ENCODE results near the gene RTN4R. TPM values are rescaled to one million over a fixed set of nuclear protein-coding genes. Genes with fewer than 3 reads are reported as not detected.

The RTN4R gene
- total RNA-seq, 2 donors from 2014 or later, result 12.8 to 17.7 TPM

DNA sequence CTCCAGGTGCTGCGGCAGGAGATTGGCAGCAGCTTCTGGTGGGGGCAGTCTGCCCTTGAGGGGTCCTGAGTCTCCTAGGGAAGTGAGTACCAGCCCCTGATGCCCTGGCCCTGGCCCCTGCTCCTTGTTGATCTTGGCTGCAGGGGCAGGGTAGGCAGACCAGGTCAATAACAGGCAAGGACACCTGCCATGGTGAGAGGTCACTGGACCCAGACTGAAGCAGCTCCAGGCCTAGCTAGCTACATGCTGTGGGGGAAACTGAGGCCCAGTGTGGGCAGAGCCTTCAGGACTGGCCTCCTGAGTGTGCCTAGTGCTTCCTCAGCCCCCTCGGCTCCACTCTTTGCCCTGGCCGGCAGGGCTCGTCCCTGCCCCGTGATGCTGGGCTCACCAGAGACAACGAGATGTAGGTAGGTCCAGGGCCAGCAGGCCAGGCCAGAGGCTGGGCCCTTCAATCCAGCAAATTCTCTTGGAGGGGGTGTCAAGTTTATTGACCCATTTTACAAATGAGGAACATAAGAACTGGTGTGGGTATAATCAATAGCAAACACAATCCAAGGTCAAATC, 20.4 kb downstream of the RTN4R start:
- Mint-ChIP-seq H3K4me3 (no peak overlapping the region), H3K27me3 (ENCODE audit: insufficient read depth) (no peaks in the 10 kb centered on the region), H3K9me3 (no peaks in the 10 kb centered on the region), H3K27ac (no peak overlapping the region), H3K4me1 (peaks cover 27% of the 10 kb centered on the region), H3K36me3 (ENCODE audit: low read depth) (no peaks in the 10 kb centered on the region)
- WGBS, 2 experiments (ENCODE audit: insufficient coverage in 1 of 2, insufficient read length in 1 of 2), result 90 to 97% methylated on average over 5 to 6 of the region's 6 CpGs
- Histone ChIP-seq H3K27ac (ENCODE audit: low read depth, low read length) (no peak overlapping the region), H3K27me3 (ENCODE audit: control insufficient read depth, insufficient read depth, low read length, poor library complexity, severe bottlenecking) (no peaks in the 10 kb centered on the region), H3K9me3 (ENCODE audit: control insufficient read depth, low read length) (no peaks in the 10 kb centered on the region), H3K9ac (ENCODE audit: extremely low read depth, low read length, poor library complexity, severe bottlenecking) (no peak overlapping the region), H3K4me3 (ENCODE audit: low read length) (no peak overlapping the region), H3K4me1 (ENCODE audit: control insufficient read depth, insufficient read depth, low read length) (peaks cover 31% of the 10 kb centered on the region), H3K36me3 (ENCODE audit: control insufficient read depth, insufficient read depth, low read length) (no peaks in the 10 kb centered on the region)
- no peak for DNase-seq
- TF ChIP-seq, protein P1, sequence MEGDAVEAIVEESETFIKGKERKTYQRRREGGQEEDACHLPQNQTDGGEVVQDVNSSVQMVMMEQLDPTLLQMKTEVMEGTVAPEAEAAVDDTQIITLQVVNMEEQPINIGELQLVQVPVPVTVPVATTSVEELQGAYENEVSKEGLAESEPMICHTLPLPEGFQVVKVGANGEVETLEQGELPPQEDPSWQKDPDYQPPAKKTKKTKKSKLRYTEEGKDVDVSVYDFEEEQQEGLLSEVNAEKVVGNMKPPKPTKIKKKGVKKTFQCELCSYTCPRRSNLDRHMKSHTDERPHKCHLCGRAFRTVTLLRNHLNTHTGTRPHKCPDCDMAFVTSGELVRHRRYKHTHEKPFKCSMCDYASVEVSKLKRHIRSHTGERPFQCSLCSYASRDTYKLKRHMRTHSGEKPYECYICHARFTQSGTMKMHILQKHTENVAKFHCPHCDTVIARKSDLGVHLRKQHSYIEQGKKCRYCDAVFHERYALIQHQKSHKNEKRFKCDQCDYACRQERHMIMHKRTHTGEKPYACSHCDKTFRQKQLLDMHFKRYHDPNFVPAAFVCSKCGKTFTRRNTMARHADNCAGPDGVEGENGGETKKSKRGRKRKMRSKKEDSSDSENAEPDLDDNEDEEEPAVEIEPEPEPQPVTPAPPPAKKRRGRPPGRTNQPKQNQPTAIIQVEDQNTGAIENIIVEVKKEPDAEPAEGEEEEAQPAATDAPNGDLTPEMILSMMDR (conservative IDR thresholded peaks at IDR 0.05), result no peak

DNA sequence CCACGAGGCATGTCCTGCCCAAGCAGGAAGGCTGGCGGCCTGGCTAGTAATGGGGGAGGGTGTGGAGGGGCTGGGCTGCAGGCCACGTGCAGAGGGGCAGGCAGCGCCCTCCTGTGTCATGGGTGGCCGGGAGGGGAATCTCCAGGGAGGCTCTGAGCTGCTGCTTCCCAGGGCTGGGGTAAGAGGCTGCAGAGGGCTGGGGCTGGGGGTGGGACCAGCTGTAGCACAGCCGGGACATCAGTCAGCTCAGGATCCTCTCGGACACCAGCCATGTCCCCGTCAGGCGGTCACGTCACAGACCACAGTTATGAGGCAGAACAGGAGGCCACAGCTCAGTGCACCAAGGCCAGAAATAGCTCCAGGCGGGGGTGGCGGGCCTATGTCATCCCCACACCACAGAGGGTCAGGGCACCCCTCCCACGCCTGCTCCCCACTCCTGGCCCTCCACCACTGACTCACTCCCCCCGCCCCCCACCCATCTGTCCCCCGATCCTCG, 21.1 kb downstream of the RTN4R start:
- no peak for DNase-seq

DNA sequence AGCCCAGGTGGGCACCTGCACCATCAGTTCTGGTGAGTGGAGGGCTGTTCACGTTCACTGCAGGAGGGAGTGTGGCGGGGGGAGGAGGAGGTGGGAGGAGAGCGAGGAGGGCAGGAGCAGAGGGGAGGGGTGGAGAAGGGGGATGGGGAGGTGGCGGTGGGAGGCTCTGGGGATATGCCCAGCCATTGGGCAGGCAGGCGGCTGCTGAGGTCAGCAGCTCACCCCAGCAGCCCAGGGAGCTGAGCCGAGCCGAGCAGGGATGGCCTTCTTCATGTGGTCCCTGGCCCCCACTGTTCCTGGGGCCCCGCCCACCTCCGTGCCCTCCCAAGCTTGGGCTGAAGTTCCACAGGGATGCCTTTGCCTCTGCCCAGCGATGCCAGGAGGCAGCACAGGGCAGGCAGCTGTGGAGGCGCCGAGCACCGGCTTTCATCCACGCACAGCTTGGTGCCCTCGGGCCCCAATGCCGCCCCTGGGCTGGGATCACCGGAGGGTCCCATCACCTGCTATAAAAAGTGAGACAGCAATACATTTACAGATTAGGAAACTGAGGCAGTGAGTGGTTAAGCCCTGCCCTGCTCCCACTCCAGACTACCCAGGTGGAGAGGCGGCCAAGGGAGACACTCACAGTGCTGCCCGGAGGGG, 21.6 kb downstream of the RTN4R start:
- H3K27ac Mint-ChIP-seq, result no peak overlapping the region
- Histone ChIP-seq H3K9me3 (ENCODE audit: control insufficient read depth, low read length) (no peaks in the 10 kb centered on the region), H3K27me3 (ENCODE audit: control insufficient read depth, insufficient read depth, low read length, poor library complexity, severe bottlenecking) (no peaks in the 10 kb centered on the region), H3K4me3 (ENCODE audit: low read length) (no peak overlapping the region), H3K4me1 (ENCODE audit: control insufficient read depth, insufficient read depth, low read length) (peaks cover 31% of the 10 kb centered on the region), H3K36me3 (ENCODE audit: control insufficient read depth, insufficient read depth, low read length) (peaks cover 4% of the 10 kb centered on the region), H3K27ac (ENCODE audit: low read depth, low read length) (peak overlapping the region; percentile 71), H3K9ac (ENCODE audit: extremely low read depth, low read length, poor library complexity, severe bottlenecking) (no peak overlapping the region)
- no peaks in the 10 kb centered on the region for H3K27me3 Mint-ChIP-seq (ENCODE audit: insufficient read depth)
- H3K4me3 Mint-ChIP-seq, result no peak overlapping the region
- peaks cover 3% of the 10 kb centered on the region for H3K36me3 Mint-ChIP-seq (ENCODE audit: low read depth)
- TF ChIP-seq, protein P1 (conservative IDR thresholded peaks at IDR 0.05), result no peak
- 75 to 78% methylated on average over 7 to 18 of the region's 19 CpGs for WGBS, 2 experiments (ENCODE audit: insufficient coverage in 1 of 2, insufficient read length in 1 of 2)
- H3K4me1 Mint-ChIP-seq, result peaks cover 29% of the 10 kb centered on the region
- DNase-seq, result peak; percentile 75
- H3K9me3 Mint-ChIP-seq, result no peaks in the 10 kb centered on the region

More for the DNA sequence above, 21.1 kb downstream of the RTN4R start:
- H3K9ac ChIP-seq (ENCODE audit: extremely low read depth, low read length, poor library complexity, severe bottlenecking), result no peak overlapping the region
- H3K27ac ChIP-seq (ENCODE audit: low read depth, low read length), result no peak overlapping the region
- H3K27me3 ChIP-seq (ENCODE audit: control insufficient read depth, insufficient read depth, low read length, poor library complexity, severe bottlenecking), result no peaks in the 10 kb centered on the region
- H3K27me3 Mint-ChIP-seq (ENCODE audit: insufficient read depth), result no peaks in the 10 kb centered on the region
- H3K27ac Mint-ChIP-seq, result no peak overlapping the region
- peaks cover 31% of the 10 kb centered on the region for H3K4me1 ChIP-seq (ENCODE audit: control insufficient read depth, insufficient read depth, low read length)
- H3K4me3 ChIP-seq (ENCODE audit: low read length), result no peak overlapping the region
- peaks cover 29% of the 10 kb centered on the region for H3K4me1 Mint-ChIP-seq
- no peaks in the 10 kb centered on the region for H3K9me3 Mint-ChIP-seq
- TF ChIP-seq, protein P1 (conservative IDR thresholded peaks at IDR 0.05), result no peak
- WGBS, 2 experiments (ENCODE audit: insufficient coverage in 1 of 2, insufficient read length in 1 of 2), result 83 to 86% methylated on average over 12 to 15 of the region's 16 CpGs
- H3K36me3 ChIP-seq (ENCODE audit: control insufficient read depth, insufficient read depth, low read length), result peaks cover 4% of the 10 kb centered on the region
- no peak overlapping the region for H3K4me3 Mint-ChIP-seq
- H3K9me3 ChIP-seq (ENCODE audit: control insufficient read depth, low read length), result no peaks in the 10 kb centered on the region
- peaks cover 3% of the 10 kb centered on the region for H3K36me3 Mint-ChIP-seq (ENCODE audit: low read depth)
